ENCODE data around the gene ZNF554.

The ZNF554 gene

DNA sequence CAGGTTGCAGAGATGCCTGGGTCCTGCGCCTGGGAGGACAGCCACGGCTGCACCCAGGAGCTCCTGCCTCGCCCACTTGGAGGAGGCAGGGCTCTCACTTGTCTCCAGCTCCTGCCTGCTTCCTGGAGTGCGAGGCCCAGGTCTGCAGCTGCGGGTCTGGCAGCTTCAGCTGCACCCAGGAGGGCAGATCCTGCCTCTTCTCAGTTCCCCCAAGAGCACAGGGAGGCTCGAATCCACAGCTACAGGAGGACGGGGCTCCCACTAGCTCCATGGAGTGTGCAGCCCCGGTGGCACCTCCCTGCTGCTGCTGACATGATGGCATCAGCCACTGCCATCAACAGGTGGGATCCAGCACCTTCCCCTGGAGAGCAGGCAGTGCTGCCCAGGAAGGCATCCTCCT is 4.5 kb downstream of the ZNF554 start:
- TF ChIP-seq REST (IDR thresholded peaks at IDR 0.05; ENCODE audit: insufficient read depth in 1 of 2, low read depth in 2 of 2, low read length in 2 of 2): no peak
- no peak for TF ChIP-seq FOXP2 (optimal IDR thresholded peaks at IDR 0.05; ENCODE audit: borderline replicate concordance, extremely low read depth, extremely low read length, insufficient read depth)
- TF ChIP-seq TAF1 (IDR thresholded peaks at IDR 0.05; ENCODE audit: borderline replicate concordance, insufficient read depth, low read length): no peak
- no peak for TF ChIP-seq SIN3A (IDR thresholded peaks at IDR 0.05; ENCODE audit: borderline replicate concordance, insufficient read depth, low read length)
- TF ChIP-seq POLR2AphosphoS5 (IDR thresholded peaks at IDR 0.05; ENCODE audit: low read depth, low read length): no peak

- no peak for TF ChIP-seq POLR2AphosphoS5 (IDR thresholded peaks at IDR 0.05; ENCODE audit: low read depth, low read length)
- TF ChIP-seq TAF1 (IDR thresholded peaks at IDR 0.05; ENCODE audit: borderline replicate concordance, insufficient read depth, low read length): no peak
- no peak for TF ChIP-seq FOXP2 (optimal IDR thresholded peaks at IDR 0.05; ENCODE audit: borderline replicate concordance, extremely low read depth, extremely low read length, insufficient read depth)
- no peak for TF ChIP-seq REST (IDR thresholded peaks at IDR 0.05; ENCODE audit: insufficient read depth in 1 of 2, low read depth in 2 of 2, low read length in 2 of 2)
- no peak for TF ChIP-seq SIN3A (IDR thresholded peaks at IDR 0.05; ENCODE audit: borderline replicate concordance, insufficient read depth, low read length)
Observed at GRCh38 chr19:2827022-2827421, 7.4 kb downstream of the ZNF554 start.

DNA sequence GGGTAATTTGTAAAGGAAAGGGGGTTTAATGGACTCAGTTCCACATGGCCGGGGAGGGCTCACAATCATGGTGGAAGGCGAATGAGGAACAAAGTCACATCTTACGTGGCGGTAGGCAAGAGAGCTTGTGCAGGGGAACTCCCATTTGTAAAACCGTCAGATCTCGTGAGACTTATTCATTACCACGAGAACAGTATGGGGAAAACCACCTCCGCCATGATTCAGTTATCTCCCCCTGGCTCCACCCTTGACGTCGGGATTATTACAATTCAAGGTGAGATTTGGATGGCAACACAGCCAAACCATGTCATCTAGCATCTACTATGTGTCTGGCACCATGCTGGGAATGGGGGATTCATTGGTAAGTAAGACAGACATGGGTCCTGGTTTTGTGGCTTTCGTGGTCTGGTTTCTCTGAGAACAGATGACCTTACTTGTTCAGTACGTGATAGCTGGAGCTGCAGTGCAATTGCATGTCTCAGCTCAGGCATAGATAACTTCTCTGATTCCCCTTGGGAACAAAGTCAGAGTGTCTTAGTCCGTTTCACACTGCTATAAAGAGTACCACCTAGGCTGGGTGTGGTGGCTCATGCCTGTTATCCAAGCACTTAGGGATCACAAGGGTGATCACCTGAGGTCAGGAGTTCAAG is 8.3 kb downstream of the ZNF554 start:
- no peak for TF ChIP-seq SIN3A (IDR thresholded peaks at IDR 0.05; ENCODE audit: borderline replicate concordance, insufficient read depth, low read length)
- TF ChIP-seq TAF1 (IDR thresholded peaks at IDR 0.05; ENCODE audit: borderline replicate concordance, insufficient read depth, low read length): no peak
- TF ChIP-seq POLR2AphosphoS5 (IDR thresholded peaks at IDR 0.05; ENCODE audit: low read depth, low read length): no peak
- no peak for TF ChIP-seq REST (IDR thresholded peaks at IDR 0.05; ENCODE audit: insufficient read depth in 1 of 2, low read depth in 2 of 2, low read length in 2 of 2)
- TF ChIP-seq FOXP2 (optimal IDR thresholded peaks at IDR 0.05; ENCODE audit: borderline replicate concordance, extremely low read depth, extremely low read length, insufficient read depth): no peak

DNA sequence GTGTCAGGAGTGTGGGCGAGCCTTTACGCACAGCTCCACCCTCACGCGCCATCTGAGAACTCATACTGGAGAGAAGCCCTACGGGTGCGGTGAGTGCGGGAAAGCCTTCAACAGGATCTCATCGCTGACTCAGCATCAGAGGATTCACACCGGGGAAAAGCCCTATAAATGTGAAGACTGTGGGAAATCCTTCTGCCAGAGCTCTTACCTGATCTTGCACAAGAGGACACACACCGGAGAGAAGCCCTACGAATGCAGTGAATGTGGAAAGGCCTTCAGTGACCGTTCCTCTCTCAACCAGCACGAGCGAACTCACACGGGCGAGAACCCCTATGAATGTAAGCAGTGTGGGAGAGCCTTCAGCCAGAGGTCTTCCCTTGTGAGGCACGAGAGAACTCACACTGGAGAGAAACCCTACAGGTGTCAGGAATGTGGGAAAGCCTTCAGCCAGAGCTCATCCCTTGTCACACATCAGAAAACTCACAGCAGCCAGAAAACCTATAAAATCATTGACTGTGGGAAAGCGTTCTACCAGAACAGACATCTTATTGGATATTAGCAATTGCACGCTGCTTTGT is 14.7 kb downstream of the ZNF554 start:
- no peak for TF ChIP-seq POLR2AphosphoS5 (IDR thresholded peaks at IDR 0.05; ENCODE audit: low read depth, low read length)
- no peak for TF ChIP-seq TAF1 (IDR thresholded peaks at IDR 0.05; ENCODE audit: borderline replicate concordance, insufficient read depth, low read length)
- TF ChIP-seq REST (IDR thresholded peaks at IDR 0.05; ENCODE audit: insufficient read depth in 1 of 2, low read depth in 2 of 2, low read length in 2 of 2): no peak
- TF ChIP-seq FOXP2 (optimal IDR thresholded peaks at IDR 0.05; ENCODE audit: borderline replicate concordance, extremely low read depth, extremely low read length, insufficient read depth): no peak
- no peak for TF ChIP-seq SIN3A (IDR thresholded peaks at IDR 0.05; ENCODE audit: borderline replicate concordance, insufficient read depth, low read length)
